ENCODE results near the gene SLC2A10.

SLC2A10 gene

GRCh38 chr20:46678516-46678915 lies 30.9 kb upstream of the SLC2A10 start:
- no peak for ATAC-seq
- TF ChIP-seq, protein P1, sequence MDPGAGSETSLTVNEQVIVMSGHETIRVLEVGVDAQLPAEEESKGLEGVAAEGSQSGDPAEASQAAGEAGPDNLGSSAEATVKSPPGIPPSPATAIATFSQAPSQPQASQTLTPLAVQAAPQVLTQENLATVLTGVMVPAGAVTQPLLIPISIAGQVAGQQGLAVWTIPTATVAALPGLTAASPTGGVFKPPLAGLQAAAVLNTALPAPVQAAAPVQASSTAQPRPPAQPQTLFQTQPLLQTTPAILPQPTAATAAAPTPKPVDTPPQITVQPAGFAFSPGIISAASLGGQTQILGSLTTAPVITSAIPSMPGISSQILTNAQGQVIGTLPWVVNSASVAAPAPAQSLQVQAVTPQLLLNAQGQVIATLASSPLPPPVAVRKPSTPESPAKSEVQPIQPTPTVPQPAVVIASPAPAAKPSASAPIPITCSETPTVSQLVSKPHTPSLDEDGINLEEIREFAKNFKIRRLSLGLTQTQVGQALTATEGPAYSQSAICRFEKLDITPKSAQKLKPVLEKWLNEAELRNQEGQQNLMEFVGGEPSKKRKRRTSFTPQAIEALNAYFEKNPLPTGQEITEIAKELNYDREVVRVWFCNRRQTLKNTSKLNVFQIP (CRISPR knock-in tag; IDR thresholded peaks at IDR 0.05; ENCODE audit: borderline replicate concordance, low read depth), result no peak
- TF ChIP-seq TOX (CRISPR knock-in tag; IDR thresholded peaks at IDR 0.05; ENCODE audit: borderline replicate concordance), result no peak
- no peak for TF ChIP-seq ZNF70 (CRISPR knock-in tag; IDR thresholded peaks at IDR 0.05)
- TF ChIP-seq, protein P2, sequence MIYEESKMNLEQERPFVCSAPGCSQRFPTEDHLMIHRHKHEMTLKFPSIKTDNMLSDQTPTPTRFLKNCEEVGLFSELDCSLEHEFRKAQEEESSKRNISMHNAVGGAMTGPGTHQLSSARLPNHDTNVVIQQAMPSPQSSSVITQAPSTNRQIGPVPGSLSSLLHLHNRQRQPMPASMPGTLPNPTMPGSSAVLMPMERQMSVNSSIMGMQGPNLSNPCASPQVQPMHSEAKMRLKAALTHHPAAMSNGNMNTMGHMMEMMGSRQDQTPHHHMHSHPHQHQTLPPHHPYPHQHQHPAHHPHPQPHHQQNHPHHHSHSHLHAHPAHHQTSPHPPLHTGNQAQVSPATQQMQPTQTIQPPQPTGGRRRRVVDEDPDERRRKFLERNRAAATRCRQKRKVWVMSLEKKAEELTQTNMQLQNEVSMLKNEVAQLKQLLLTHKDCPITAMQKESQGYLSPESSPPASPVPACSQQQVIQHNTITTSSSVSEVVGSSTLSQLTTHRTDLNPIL (CRISPR knock-in tag; IDR thresholded peaks at IDR 0.05; ENCODE audit: low read depth), result no peak
- TF ChIP-seq, protein P3, sequence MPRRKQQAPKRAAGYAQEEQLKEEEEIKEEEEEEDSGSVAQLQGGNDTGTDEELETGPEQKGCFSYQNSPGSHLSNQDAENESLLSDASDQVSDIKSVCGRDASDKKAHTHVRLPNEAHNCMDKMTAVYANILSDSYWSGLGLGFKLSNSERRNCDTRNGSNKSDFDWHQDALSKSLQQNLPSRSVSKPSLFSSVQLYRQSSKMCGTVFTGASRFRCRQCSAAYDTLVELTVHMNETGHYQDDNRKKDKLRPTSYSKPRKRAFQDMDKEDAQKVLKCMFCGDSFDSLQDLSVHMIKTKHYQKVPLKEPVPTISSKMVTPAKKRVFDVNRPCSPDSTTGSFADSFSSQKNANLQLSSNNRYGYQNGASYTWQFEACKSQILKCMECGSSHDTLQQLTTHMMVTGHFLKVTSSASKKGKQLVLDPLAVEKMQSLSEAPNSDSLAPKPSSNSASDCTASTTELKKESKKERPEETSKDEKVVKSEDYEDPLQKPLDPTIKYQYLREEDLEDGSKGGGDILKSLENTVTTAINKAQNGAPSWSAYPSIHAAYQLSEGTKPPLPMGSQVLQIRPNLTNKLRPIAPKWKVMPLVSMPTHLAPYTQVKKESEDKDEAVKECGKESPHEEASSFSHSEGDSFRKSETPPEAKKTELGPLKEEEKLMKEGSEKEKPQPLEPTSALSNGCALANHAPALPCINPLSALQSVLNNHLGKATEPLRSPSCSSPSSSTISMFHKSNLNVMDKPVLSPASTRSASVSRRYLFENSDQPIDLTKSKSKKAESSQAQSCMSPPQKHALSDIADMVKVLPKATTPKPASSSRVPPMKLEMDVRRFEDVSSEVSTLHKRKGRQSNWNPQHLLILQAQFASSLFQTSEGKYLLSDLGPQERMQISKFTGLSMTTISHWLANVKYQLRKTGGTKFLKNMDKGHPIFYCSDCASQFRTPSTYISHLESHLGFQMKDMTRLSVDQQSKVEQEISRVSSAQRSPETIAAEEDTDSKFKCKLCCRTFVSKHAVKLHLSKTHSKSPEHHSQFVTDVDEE (CRISPR knock-in tag; IDR thresholded peaks at IDR 0.05), result no peak
- no peak for TF ChIP-seq TCF4 (CRISPR knock-in tag; IDR thresholded peaks at IDR 0.05; ENCODE audit: borderline replicate concordance)
- no peak for TF ChIP-seq ZNF8 (CRISPR knock-in tag; IDR thresholded peaks at IDR 0.05)

GRCh38 chr20:46680684-46681031 lies 28.8 kb upstream of the SLC2A10 start:
- TF ChIP-seq RARB (CRISPR knock-in tag; IDR thresholded peaks at IDR 0.05) (no peak), ESRRG (CRISPR knock-in tag; IDR thresholded peaks at IDR 0.05) (no peak), ZFP3 (CRISPR knock-in tag; IDR thresholded peaks at IDR 0.05) (no peak), ZC3H10 (CRISPR knock-in tag; IDR thresholded peaks at IDR 0.05) (no peak), ZNF70 (CRISPR knock-in tag; IDR thresholded peaks at IDR 0.05) (no peak), OSR1 (CRISPR knock-in tag; IDR thresholded peaks at IDR 0.05) (no peak), ZFP30 (CRISPR knock-in tag; IDR thresholded peaks at IDR 0.05) (no peak)
- no peak for ATAC-seq

DNA sequence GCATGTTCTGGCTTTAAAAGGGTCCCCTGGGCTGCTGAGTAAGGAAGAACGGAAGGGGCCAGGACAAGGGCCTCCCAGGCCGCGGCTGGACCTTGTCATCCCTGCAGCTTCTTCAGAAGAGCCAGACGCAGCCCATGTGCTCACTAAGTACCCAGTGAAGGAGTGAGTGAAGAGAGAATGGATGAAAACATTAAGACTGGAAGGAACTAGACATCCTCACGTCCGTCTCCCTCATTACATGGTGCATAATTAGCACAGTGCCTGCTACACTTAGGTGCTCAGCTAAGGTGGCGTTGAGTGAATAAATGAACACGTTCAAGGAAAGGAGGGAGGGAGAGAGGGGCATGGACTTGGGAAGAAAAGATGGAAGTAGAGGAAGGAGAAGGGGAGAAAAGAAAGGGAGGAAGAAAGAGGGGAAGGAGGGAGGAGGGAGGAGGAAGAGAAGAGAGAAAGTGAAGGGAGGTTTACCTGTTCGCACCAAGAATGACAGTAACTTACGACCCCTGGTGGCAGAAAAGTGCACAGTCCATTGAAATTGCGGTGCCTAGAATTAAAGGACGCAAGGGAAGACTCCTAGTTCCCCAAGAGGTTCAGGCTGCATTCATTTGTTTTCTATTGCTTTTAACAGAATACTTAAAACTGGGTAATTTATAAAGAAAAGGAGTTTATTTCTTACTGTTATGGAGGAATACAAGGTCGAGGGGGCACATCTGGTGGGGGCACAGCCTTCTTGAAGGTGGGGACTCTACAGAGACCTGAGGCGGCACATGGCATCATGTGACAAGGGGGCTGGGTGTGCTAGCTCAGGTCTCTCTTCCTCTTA lies 28.2 kb upstream of the SLC2A10 start:
- peak; percentile 83 for ATAC-seq
- TF ChIP-seq BACH2 (CRISPR knock-in tag; IDR thresholded peaks at IDR 0.05; ENCODE audit: borderline replicate concordance) (no peak), ZNF565 (CRISPR knock-in tag; conservative IDR thresholded peaks at IDR 0.05; ENCODE audit: low read depth) (no peak), SNAI2 (CRISPR knock-in tag; IDR thresholded peaks at IDR 0.05) (no peak), ZC3H10 (CRISPR knock-in tag; IDR thresholded peaks at IDR 0.05) (no peak), TCF4 (CRISPR knock-in tag; IDR thresholded peaks at IDR 0.05; ENCODE audit: borderline replicate concordance) (no peak), ZNF8 (CRISPR knock-in tag; IDR thresholded peaks at IDR 0.05) (no peak), ZFP3 (CRISPR knock-in tag; IDR thresholded peaks at IDR 0.05) (no peak), CSDC2 (CRISPR knock-in tag; IDR thresholded peaks at IDR 0.05) (no peak)
- TF ChIP-seq, protein P3 (CRISPR knock-in tag; IDR thresholded peaks at IDR 0.05), result no peak

DNA sequence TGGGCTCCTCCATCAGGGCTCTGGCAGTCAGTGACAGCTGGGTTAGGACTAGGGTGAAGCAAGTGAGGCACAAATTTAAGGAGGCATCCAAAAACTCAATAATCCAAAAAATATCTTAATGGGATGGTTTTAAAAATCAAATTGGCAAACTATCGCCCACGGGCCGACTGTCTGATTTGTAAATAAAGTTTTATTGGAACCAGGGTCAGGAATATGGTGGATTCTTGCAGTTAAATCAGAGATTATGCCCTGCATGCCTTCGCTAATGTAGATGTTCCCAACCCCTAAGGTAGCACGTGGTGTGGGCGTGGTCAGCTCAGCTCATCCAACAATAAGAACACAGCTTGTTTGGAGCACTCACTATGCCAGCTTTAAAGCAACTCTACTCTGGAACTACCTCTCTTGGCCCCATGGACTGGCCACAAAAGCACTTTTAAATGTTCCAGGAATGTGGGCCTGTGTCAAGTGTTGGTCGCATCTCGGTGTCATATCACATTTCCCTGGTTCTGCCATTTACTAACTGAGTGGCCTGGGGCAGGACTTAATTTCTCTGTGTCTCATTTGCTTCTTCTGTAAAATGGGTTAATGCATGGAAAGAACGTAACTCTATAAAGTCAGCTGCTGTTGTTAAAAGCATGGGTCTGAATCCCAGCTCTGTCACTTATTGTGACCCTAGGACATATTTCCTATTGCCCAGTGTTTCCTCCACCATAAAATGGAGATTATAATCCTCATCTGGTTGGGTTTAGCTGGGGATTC lies 27.2 kb upstream of the SLC2A10 start:
- ATAC-seq, result no peak; the same call in 2 of the 3 replicates
- TF ChIP-seq ZFP3 (CRISPR knock-in tag; IDR thresholded peaks at IDR 0.05) (no peak), ZNF565 (CRISPR knock-in tag; conservative IDR thresholded peaks at IDR 0.05; ENCODE audit: low read depth) (no peak), CSRNP3 (CRISPR knock-in tag; IDR thresholded peaks at IDR 0.05) (no peak), ESRRG (CRISPR knock-in tag; IDR thresholded peaks at IDR 0.05) (no peak), ZNF70 (CRISPR knock-in tag; IDR thresholded peaks at IDR 0.05) (no peak), PPARA (CRISPR knock-in tag; IDR thresholded peaks at IDR 0.05; ENCODE audit: borderline replicate concordance) (no peak), ZC3H10 (CRISPR knock-in tag; IDR thresholded peaks at IDR 0.05) (no peak), ZNF8 (CRISPR knock-in tag; IDR thresholded peaks at IDR 0.05) (no peak), ARNTL (CRISPR knock-in tag; IDR thresholded peaks at IDR 0.05; ENCODE audit: borderline replicate concordance, low read depth) (no peak), OSR1 (CRISPR knock-in tag; IDR thresholded peaks at IDR 0.05) (no peak), SNAI2 (CRISPR knock-in tag; IDR thresholded peaks at IDR 0.05) (no peak)
- TF ChIP-seq, protein P4, sequence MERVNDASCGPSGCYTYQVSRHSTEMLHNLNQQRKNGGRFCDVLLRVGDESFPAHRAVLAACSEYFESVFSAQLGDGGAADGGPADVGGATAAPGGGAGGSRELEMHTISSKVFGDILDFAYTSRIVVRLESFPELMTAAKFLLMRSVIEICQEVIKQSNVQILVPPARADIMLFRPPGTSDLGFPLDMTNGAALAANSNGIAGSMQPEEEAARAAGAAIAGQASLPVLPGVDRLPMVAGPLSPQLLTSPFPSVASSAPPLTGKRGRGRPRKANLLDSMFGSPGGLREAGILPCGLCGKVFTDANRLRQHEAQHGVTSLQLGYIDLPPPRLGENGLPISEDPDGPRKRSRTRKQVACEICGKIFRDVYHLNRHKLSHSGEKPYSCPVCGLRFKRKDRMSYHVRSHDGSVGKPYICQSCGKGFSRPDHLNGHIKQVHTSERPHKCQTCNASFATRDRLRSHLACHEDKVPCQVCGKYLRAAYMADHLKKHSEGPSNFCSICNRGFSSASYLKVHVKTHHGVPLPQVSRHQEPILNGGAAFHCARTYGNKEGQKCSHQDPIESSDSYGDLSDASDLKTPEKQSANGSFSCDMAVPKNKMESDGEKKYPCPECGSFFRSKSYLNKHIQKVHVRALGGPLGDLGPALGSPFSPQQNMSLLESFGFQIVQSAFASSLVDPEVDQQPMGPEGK (CRISPR knock-in tag; IDR thresholded peaks at IDR 0.05; ENCODE audit: borderline replicate concordance), result no peak

Data from SK-N-SH treated with all-trans-retinoic acid at 6 μM for 48 hours (cell line).